Skin of body (tissue), 2 donors: ENCODE measurements around the gene SLIT1. TPM values are rescaled to one million over a fixed set of nuclear protein-coding genes. Genes with fewer than 3 reads are reported as not detected.

Experiments
- DNase-seq: peaks from one replicate; lab custom pipeline; 2025; lab: John Stamatoyannopoulos, UW
- total RNA-seq: library from RNA; depleted of rRNA; stranded (reverse); fragments of >200 nt; gene quantifications from one replicate; pipeline ENCODE4 v1.2.3, GENCODE V29; 2014

SLIT1 gene
- total RNA-seq, 1 donor from 2014 or later, result 0.59 TPM

DNA sequence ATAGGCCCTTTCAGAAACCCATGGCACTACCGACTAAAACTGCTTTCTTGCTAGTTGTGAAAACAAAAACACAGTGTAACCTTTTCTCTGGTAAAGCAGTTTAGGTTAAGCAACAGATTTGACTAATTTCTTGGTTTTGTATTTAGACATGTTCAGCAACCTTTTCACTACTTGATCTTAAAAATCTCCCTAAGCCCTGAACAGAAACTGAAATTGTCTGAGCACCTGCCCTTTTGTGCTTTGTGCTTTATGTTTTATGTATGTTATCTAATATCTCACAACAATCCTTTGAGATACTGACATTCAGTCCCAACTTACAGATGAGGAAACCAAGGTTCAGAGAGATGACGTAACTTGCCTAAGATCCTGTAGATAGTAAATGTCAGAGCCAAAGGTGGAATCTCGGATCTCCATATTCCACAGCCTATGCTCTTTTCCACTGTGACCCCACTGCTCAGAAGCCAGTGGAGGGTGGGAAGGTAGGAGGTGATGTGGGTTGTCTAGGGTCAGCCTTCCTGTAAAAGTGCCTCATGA is 207.1 kb downstream of the SLIT1 start:
- DNase-seq, result no peak

DNA sequence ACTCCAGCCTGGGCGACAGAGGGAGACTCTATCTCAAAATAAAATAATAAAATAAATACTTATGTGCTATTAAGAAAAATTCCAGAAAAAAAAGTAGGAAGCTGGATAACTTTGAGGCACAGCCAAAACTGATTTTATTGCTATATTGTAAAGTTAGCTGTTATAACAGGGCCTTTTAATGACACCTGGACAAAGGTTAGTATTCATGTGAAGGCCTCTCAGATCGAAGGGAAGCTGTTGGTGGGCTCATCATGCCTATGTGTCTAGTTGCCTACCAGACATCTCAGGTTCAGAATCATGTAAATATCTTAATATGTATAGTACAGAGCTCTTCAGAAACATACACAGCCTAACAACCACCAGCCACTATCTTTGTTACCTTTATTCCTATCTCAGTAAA is 210.6 kb downstream of the SLIT1 start:
- DNase-seq, result no peak

DNA sequence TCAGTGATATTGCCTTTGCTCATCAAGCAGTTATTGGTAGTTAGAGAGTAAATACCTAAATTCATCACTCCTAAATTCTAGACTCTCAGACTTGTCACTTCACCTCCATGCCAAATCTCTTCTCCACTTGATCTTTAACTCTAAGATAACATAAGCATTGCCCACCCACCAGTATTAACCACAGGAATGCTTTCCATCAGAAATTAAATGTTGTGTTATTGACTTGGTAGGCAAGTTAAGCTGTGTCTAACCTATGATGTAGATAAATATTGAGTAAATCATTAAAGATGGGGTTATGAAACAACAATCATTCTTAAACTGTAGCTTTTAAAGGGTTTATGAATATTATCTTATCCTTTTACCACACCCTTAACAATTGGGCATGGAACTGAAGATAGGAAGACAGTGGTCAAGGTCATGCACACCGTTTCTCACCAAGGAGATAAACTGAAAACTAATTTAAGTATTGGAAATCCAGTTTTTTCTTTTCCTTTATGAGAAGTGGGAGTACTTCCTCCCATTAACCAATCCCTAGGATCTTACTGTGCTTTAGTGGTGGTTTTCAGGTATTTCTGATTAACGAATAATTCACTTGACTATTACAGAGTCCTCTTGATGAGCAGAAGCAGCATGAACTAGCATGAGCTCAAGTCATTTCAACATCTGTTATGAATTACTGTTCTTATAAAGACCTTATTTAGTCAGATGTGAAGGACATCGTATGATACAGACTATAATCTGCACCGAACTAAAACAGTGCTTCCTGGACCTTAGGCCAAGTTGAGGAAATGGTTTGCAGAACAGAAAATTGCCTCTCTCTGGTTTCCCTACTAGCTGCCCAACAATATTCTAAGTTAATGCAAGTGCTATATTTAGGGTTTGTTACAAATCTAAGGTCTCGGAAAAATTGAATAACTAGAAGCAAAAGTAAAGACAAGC is 211.7 kb downstream of the SLIT1 start:
- DNase-seq, result peak; percentile 12

DNA sequence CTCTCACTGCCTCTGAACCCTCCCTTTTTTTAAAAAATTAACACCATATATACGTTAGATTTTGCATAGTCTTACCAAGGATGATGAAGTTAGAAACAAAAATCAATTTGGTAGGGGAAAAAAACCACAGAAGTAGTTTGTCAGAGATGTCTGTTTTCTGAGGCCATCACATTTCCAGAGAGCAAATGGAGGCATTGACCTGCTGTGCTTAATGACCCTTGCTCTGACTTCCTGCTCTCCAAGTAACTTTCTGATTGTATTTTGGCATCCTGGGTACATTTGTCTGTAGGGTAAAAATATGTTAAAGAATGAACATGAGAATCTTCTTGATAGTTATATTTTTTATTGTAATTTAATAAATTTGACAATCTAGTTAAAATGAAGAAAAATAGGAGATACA is 213.5 kb downstream of the SLIT1 start:
- no peak for DNase-seq

DNA sequence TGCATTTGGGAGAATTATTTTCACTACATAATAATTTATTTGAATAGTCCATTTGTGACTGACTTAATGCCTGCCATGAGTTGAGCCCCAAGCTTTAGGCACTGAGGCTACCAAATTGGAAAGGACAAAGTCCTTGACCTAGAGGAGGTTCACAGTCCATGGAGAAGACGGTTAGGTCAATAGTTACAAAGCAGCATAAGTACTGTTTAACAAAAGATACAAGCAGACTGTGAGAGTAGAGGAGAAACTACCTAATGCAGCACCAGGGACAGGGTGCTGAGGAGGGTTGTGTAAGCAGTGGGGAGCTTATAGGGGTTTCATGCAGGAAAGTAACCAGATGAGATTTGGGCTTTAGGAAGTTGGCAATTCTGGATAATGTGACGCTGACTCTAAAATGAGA is 214.4 kb downstream of the SLIT1 start:
- no peak for DNase-seq

DNA sequence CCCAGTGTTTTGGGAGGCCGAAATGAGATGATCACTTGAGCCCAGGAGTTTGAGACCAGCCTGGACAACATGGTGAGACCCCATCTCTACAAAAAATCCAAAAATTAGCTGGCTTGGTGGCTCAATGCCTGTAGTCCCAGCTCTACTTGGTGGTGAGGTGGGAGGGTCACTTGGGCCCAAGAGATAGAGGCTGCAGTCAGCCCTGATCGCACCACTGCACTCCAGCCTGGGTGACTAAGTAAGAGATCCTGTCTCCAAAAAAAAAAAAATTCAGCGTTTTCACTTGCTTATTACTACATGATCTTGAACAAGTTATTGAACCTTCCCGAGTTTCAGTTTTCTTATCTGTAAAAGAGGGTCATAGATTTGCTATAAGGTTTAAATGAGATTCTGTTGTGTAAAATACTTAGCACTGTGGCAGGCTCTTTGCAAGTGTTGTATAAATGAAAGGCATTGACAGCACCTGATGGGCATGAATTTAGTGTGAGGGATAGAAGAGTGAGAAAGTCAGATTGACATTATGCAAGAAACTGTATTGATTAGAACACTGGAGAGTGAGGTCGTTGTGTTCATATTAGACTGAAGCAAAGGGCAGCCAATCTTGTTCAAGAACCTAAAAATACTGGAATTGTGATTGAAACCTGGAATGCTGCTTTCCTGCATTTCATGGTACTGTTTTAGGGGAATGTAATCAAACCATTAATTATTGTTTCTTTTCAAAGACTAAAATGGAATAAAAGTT is 216.9 kb downstream of the SLIT1 start:
- DNase-seq, result no peak

DNA sequence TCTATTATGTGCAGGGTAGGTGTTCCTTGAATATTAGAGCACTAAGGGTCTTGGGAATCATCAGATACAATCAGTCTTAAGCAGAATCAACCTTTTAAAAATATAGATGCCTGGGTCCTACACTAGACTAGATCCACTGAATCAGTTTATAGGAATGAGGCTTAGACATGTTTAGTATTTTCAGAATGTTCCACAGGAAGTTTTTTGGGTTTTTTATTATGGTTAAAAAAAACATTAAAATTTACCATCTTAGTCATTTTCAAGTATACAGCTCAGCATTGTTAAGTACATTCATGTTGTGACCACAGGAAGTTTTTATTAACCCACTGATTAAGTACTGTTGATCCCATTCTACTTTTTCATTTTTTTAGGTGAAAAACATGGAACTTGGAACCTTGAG is 217.9 kb downstream of the SLIT1 start:
- DNase-seq, result no peak

DNA sequence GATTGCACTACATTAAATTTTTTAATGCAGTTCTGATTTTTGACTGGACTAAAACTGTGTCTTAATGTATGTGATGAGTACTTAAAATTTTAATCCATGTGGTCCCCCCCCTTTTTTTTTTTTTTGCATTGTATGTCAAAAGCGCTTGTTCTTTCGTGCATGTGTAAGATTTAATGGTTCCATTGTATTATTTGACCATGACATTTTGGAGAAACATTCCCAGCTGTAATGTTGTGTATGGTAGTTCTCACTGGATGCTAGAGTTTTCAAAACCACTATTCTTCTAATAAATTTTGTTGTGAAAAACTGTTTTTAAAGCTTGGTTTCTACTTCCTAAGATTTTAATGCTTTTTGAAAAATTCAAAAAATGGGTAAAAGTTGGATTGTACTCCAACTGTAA is 221.6 kb downstream of the SLIT1 start:
- DNase-seq, result no peak

DNA sequence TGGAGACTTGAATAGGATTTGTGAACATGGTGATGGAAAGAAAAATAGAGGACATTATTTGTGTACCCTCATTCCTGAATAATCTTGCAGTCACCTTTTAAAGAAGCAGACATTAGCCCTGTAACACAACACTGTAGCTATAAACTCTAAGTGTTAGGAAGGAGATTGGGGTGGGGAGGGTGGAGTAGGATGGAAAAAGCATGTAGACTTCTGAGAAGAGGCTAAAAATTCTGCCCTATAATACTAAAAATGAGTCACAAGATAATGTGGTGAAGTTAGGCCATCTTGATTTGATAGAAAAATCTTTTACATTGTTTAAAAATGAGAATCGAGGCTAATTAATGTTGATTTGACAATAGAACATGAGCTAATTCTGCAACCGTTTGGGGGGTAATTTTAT is 224.9 kb downstream of the SLIT1 start:
- no peak for DNase-seq

DNA sequence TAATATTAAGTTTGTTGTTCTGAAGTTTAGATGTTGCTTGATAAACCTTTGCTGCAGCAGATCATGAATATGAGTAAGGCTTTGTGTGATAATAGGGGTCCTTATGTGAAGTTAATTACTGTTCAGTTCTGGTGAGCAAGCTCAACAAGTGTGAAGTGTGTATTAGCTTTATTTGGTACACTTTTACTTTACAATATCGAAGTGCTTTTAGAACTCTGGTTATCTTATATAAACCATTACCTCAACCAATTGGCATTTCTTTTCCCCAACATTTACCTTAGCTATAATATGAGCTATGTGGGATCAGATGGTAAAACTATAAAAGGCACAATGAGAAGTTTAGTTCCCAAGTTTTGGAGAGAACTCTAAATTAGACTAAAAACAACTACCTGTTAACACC is 226.0 kb downstream of the SLIT1 start:
- no peak for DNase-seq

DNA sequence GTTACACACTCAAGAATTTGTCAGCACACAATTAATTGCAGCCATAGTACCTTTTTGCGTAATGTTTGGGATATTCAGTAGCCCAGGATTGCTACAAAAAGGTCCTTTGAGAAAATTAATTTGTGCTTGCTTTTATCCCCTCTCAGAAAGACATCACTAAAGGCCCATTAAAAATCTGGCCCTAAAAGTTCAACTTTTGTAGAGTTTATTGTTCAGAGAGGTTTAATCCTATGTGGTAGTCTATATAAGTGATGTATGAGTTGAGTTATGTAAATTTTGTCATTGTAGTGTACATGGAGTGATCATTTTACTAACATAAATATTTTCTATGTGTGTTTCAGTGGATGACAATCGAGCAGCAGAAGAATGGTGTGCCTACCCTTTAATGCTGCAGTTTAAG is 227.7 kb downstream of the SLIT1 start:
- DNase-seq, result no peak

DNA sequence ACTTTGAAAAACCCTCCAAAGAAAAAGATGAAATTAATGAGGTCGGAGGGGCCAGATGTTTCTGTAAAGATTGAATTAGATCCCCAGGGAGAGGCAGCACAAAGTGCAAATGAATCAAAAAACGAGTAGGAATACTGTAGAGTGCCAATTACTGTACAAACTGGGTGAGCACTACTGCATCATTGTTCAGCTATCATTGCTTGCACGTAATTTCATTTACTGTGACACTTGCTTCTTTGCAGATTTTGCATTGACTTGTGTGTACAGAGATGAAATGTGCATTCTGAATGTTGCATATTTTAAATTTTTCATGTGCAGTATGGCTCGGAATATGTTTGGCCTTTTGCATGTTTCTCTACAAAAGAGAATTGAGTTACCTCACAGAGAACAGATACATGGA is 230.0 kb downstream of the SLIT1 start:
- no peak for DNase-seq

DNA sequence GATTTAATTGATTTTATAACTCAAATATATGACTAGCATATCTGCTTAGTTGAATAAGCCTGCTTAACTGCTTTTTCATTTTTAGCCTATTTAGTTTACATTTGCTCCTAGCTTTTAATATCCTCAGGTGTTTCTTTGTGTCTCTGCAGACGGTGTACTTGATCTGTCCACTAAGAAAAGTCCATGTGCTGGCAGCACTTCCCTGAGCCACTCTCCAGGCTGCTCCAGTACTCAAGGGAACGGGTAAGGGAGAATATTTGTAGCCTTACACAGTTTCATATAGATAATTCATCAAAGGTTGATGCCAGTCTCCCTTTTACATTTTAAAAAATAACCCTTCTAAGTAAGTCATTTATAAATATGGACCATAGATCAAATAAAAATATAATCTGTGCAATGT is 233.8 kb downstream of the SLIT1 start:
- DNase-seq, result no peak

DNA sequence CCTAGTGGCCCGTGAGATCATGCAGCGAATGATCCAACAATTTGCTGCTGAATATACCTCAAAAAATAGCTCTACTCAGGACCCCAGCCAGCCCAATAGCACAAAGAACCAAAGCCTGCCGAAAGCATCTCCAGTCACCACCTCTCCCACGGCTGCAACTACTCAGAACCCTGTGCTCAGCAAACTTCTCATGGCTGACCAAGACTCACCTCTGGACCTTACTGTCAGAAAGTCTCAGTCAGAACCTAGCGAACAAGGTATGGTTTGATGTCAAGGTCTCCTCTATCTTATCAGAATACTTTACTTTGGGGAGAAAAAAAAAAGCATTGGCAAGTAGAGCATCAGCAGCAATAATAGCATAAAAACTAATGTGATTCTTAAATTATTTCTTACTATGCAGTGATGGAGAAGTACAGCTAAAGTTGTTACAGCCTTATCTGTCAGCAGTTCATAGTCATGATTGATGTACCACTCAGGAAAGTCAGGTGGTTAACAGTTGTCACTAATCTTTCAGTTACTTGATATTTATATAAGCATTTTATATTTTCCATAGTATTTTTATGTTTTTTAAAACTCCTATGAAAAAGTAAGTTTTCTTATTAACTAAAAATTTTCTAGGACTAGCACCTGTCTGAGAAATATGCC is 236.6 kb downstream of the SLIT1 start:
- no peak for DNase-seq

Other genes starting within 250 kb of the SLIT1 start
- gene ARHGAP19, start 106.7 kb upstream of the SLIT1 start, total RNA-seq, result 16.0 TPM
- gene FRAT1, start 133.3 kb upstream of the SLIT1 start, total RNA-seq, result 1.1 TPM
- gene FRAT2, start 148.8 kb upstream of the SLIT1 start, total RNA-seq, result 10.7 TPM
- gene RRP12, start 215.4 kb upstream of the SLIT1 start, total RNA-seq, result 14.3 TPM
- gene PGAM1, start 240.2 kb upstream of the SLIT1 start, total RNA-seq, result 94.6 TPM